Lower leg skin (tissue), 3 donors: ENCODE results near the gene DHX8.

Source experiments
- POLR2A ChIP-seq, 2 donors: fragments of 450-650 bp; IDR thresholded peaks; one replicate each; pipeline ENCODE4 v1.6.1; 2016 to 2017; ENCODE audit warnings: antibody characterized with exemption in 2 of 2, mild to moderate bottlenecking in 1 of 2, moderate library complexity in 1 of 2
- TF ChIP-seq, protein P1 (sequence below), 3 donors: fragments of 450-650 bp; IDR thresholded peaks; one replicate each; pipeline ENCODE4 v1.5.1; 2016; ENCODE audit warnings: antibody characterized with exemption in 3 of 3, mild to moderate bottlenecking in 3 of 3, moderate library complexity in 2 of 3

DNA sequence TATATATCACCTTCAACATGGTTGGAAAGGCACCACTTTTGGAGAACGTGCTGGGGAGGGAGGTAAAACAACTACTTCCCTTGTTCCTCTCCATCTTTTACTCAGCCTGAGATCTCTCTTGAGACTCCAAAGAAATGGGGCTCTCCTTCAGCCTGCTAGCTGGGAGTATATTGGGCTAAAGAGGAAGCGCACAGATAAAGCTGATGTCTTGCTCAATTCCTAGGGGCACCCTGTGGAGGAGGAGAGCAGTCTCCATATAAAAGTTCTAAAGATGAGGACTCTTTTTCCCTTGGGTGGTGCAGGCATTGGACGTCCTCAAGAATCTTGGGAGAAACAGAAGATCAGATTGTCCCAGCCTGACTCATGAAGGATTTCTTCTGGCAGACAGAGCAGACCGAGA is 67.0 kb downstream of the DHX8 start:
- TF ChIP-seq POLR2A (IDR thresholded peaks at IDR 0.05): no peak
- TF ChIP-seq, protein P1, sequence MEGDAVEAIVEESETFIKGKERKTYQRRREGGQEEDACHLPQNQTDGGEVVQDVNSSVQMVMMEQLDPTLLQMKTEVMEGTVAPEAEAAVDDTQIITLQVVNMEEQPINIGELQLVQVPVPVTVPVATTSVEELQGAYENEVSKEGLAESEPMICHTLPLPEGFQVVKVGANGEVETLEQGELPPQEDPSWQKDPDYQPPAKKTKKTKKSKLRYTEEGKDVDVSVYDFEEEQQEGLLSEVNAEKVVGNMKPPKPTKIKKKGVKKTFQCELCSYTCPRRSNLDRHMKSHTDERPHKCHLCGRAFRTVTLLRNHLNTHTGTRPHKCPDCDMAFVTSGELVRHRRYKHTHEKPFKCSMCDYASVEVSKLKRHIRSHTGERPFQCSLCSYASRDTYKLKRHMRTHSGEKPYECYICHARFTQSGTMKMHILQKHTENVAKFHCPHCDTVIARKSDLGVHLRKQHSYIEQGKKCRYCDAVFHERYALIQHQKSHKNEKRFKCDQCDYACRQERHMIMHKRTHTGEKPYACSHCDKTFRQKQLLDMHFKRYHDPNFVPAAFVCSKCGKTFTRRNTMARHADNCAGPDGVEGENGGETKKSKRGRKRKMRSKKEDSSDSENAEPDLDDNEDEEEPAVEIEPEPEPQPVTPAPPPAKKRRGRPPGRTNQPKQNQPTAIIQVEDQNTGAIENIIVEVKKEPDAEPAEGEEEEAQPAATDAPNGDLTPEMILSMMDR (IDR thresholded peaks at IDR 0.05): no peak
